Measurements from ENCODE around the gene CSNK2B.

The CSNK2B gene

DNA sequence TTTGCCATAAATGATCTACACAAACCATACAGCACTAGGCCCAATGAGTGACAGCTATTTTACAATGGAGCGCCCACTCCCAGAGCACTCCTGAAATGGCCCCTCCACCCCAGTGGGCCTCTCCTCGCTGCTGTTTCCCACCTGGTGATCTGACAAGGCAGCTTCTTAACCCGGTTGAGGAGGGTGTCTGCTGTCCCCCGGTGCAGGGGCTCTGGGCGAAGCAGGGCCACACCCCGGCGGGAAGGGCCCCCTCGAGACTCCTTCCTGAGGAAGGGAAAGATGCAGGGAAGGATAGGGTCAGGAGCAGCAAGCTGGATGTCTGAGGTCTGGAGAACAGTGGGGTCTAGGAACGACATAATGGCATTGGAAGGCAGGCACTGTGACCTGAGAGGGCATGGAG lies 27.0 kb downstream of the CSNK2B start:
- TF ChIP-seq, protein P1, sequence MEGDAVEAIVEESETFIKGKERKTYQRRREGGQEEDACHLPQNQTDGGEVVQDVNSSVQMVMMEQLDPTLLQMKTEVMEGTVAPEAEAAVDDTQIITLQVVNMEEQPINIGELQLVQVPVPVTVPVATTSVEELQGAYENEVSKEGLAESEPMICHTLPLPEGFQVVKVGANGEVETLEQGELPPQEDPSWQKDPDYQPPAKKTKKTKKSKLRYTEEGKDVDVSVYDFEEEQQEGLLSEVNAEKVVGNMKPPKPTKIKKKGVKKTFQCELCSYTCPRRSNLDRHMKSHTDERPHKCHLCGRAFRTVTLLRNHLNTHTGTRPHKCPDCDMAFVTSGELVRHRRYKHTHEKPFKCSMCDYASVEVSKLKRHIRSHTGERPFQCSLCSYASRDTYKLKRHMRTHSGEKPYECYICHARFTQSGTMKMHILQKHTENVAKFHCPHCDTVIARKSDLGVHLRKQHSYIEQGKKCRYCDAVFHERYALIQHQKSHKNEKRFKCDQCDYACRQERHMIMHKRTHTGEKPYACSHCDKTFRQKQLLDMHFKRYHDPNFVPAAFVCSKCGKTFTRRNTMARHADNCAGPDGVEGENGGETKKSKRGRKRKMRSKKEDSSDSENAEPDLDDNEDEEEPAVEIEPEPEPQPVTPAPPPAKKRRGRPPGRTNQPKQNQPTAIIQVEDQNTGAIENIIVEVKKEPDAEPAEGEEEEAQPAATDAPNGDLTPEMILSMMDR (IDR thresholded peaks at IDR 0.05; ENCODE audit: low read depth, low read length): no peak
- no peak overlapping the region for H3K4me3 ChIP-seq (ENCODE audit: low read depth, low read length)

DNA sequence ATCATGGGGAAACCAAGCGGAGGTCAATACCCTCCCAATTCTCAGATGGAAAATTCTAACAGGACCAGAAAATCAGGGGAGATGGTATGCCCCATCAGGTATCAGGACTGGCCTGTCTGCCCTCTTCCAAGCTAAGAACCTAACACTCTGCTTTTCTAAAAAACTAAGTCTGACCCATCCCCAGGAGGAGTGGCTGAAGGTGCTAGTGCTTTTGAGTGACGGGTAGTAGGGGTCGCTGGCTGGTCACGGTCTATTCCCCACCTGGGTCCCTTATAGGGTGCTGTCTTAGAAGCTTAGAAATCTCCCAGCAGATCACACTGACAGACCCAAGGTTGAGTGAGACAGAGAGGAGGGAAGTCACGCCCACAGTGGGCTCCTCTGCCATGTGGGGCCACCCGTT lies 27.7 kb downstream of the CSNK2B start:
- TF ChIP-seq, protein P1 (IDR thresholded peaks at IDR 0.05; ENCODE audit: low read depth, low read length): no peak
- H3K4me3 ChIP-seq (ENCODE audit: low read depth, low read length): no peak overlapping the region

DNA sequence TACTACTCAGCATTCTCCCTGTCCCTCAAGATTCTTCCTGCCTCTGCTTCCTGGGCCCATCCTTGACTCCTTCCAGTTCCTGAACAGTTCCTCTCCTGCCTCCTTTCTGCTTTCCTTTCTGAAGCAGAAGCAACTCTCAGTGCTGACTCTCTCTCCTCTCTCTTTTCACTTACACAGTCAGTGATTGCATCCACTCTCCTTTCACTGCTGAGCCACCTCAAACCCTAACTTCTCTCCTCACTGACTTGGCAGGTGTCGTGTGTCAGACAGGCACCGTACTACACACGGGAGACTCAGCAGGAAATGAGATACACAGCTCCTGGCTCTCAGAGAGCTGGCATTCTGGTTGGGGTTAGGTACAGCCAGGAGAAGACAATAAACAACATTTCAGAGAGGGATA lies 31.7 kb downstream of the CSNK2B start:
- TF ChIP-seq, protein P1 (IDR thresholded peaks at IDR 0.05; ENCODE audit: low read depth, low read length): no peak
- no peak overlapping the region for H3K4me3 ChIP-seq (ENCODE audit: low read depth, low read length)

DNA sequence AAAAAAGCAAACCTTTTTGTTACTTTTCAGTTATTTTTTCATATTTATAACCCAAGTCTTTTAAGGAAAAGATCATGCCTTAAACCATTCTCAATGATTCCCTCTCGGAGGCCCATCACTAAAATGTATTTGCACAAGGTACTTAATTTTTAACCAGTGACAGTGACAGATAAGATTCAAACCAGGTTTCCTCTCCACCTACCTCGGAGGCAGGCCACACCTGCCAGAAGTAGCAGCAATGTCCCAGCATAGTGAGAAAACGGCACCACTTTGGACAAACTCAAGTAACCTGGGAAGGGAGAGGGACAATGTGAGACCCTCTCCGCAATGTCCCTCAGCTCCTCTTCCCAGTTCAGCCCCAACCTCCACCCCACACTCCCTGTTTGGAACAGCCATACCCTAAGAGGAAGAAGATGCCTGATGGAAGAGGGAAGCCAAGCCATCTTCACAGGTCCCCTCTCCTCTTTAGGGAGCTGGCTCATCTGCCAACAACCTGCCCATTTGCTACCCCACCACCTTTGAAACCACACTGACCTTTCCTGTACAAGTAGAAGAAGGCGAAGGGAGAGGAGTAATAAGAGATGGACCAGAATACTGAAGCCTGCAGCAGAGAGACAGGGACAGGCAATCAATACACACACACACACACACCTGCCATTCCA lies 35.0 kb downstream of the CSNK2B start:
- TF ChIP-seq, protein P1 (IDR thresholded peaks at IDR 0.05; ENCODE audit: low read depth, low read length): no peak
- no peak overlapping the region for H3K4me3 ChIP-seq (ENCODE audit: low read depth, low read length)

DNA sequence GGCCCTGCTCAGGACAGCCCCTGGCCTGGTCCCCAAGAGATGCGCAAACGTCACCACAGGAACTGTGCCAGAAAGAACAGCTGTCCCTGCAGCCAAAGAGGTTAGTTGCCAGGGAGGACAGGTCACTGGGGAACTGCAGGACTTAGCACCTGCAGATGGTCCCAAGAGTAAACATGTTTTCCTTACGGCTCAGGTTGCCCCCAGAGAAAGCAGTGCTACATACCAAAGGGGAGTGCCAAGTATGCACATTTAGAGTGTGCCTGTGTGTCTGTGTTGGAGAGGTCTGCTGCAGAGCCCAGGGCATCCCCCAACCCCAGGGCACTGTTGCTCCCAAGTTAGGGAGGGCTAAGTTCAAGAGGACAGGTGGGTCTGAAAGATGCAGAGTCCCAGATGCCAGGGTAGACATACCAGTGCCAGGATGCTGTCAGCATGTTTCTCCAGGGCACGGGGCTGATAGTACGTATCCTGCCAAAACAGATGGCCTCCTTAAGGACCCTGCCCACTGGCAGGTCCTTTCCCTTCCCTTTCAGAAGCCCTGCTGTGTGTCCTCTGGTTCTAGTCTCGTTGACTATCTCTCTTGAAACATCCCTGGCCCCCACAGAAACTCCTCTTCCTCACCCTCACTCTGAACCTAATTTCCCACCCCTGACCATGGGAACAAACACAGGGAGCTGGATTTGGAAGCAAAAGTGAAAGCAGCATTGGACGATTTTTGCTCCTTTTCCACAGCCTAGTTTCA lies 36.0 kb downstream of the CSNK2B start:
- TF ChIP-seq, protein P1 (IDR thresholded peaks at IDR 0.05; ENCODE audit: low read depth, low read length): no peak

DNA sequence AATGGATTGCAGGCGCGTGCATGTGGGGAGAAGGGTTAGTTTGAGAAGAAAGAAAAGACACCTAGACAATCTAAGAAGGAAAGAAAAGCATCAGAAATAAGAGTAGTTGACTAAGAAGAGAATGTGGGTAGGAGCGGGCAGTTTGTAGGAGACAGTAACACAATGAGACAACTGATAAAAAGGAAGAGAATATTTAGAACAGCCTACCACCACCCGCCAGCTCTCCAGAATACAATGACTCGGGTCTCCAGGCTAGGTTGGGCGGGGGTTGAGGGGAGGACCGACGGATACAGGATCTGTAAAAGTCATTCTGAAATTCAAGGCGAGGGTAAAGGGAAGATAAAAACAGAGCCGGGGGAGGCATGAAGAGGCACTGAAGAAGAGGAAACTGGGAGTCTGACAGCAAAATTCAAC lies 36.5 kb downstream of the CSNK2B start:
- peak overlapping the region; percentile 91 for H3K4me3 ChIP-seq (ENCODE audit: low read depth, low read length)
- TF ChIP-seq, protein P1 (IDR thresholded peaks at IDR 0.05; ENCODE audit: low read depth, low read length): no peak

More for the DNA sequence above, 36.0 kb downstream of the CSNK2B start:
- peak overlapping the region; percentile 91 for H3K4me3 ChIP-seq (ENCODE audit: low read depth, low read length)
